Measurements from ENCODE around the gene ZMIZ1. TPM values are rescaled to one million over a fixed set of nuclear protein-coding genes. Genes with fewer than 3 reads are reported as not detected.
A peak's percentile ranks its signal among the peaks of the same experiment; 100 is the strongest.

Gene ZMIZ1
- total RNA-seq, 1 donor from 2014 or later: 85.2 TPM

GRCh38 chr10:79316671-79317431, 248.1 kb downstream of the ZMIZ1 start:
- Mint-ChIP-seq H3K4me1 (ENCODE audit: low read depth) (peaks cover 11% of the 10 kb centered on the region), H3K36me3 (ENCODE audit: insufficient read depth) (peaks cover 9% of the 10 kb centered on the region), H3K9me3 (ENCODE audit: low read depth) (no peaks in the 10 kb centered on the region), H3K4me3 (ENCODE audit: low read depth) (no peak overlapping the region), H3K27me3 (peaks cover 16% of the 10 kb centered on the region), H3K27ac (peak overlapping the region; percentile 72)
- DNase-seq (ENCODE audit: low spot score, unreplicated experiment): no peak
- TF ChIP-seq CTCF (IDR thresholded peaks at IDR 0.05; ENCODE audit: unreplicated experiment): no peak

GRCh38 chr10:79318369-79318768, 249.6 kb downstream of the ZMIZ1 start:
- H3K4me1 Mint-ChIP-seq (ENCODE audit: low read depth): peaks cover 11% of the 10 kb centered on the region
- no peak for TF ChIP-seq CTCF (IDR thresholded peaks at IDR 0.05; ENCODE audit: unreplicated experiment)
- no peak overlapping the region for H3K4me3 Mint-ChIP-seq (ENCODE audit: low read depth)
- H3K9me3 Mint-ChIP-seq (ENCODE audit: low read depth): no peaks in the 10 kb centered on the region
- peaks cover 18% of the 10 kb centered on the region for H3K27me3 Mint-ChIP-seq
- peaks cover 7% of the 10 kb centered on the region for H3K36me3 Mint-ChIP-seq (ENCODE audit: insufficient read depth)
- no peak for DNase-seq (ENCODE audit: low spot score, unreplicated experiment)
- peak overlapping the region; percentile 40 for H3K27ac Mint-ChIP-seq

- H3K4me3 Mint-ChIP-seq (ENCODE audit: low read depth): no peak overlapping the region
- no peak overlapping the region for H3K27ac Mint-ChIP-seq
- peaks cover 11% of the 10 kb centered on the region for H3K4me1 Mint-ChIP-seq (ENCODE audit: low read depth)
- TF ChIP-seq CTCF (IDR thresholded peaks at IDR 0.05; ENCODE audit: unreplicated experiment): no peak
- H3K36me3 Mint-ChIP-seq (ENCODE audit: insufficient read depth): peaks cover 6% of the 10 kb centered on the region
- H3K9me3 Mint-ChIP-seq (ENCODE audit: low read depth): no peaks in the 10 kb centered on the region
- no peak for DNase-seq (ENCODE audit: low spot score, unreplicated experiment)
- peaks cover 19% of the 10 kb centered on the region for H3K27me3 Mint-ChIP-seq
These were observed 250.5 kb downstream of the ZMIZ1 start for GRCh38 chr10:79319115-79319771.

- Mint-ChIP-seq H3K4me1 (ENCODE audit: low read depth) (peaks cover 11% of the 10 kb centered on the region), H3K9me3 (ENCODE audit: low read depth) (no peaks in the 10 kb centered on the region), H3K4me3 (ENCODE audit: low read depth) (no peak overlapping the region), H3K27ac (no peak overlapping the region), H3K36me3 (ENCODE audit: insufficient read depth) (peaks cover 5% of the 10 kb centered on the region), H3K27me3 (peaks cover 19% of the 10 kb centered on the region)
- DNase-seq (ENCODE audit: low spot score, unreplicated experiment): no peak
- no peak for TF ChIP-seq CTCF (IDR thresholded peaks at IDR 0.05; ENCODE audit: unreplicated experiment)
These were observed 251.6 kb downstream of the ZMIZ1 start for GRCh38 chr10:79320316-79320715.

- DNase-seq (ENCODE audit: low spot score, unreplicated experiment): no peak
- peaks cover under 1% of the 10 kb centered on the region for H3K36me3 Mint-ChIP-seq (ENCODE audit: insufficient read depth)
- peaks cover 11% of the 10 kb centered on the region for H3K4me1 Mint-ChIP-seq (ENCODE audit: low read depth)
- H3K27ac Mint-ChIP-seq: no peak overlapping the region
- no peak for TF ChIP-seq CTCF (IDR thresholded peaks at IDR 0.05; ENCODE audit: unreplicated experiment)
- no peak overlapping the region for H3K4me3 Mint-ChIP-seq (ENCODE audit: low read depth)
- no peaks in the 10 kb centered on the region for H3K9me3 Mint-ChIP-seq (ENCODE audit: low read depth)
- peaks cover 19% of the 10 kb centered on the region for H3K27me3 Mint-ChIP-seq
These were observed 252.2 kb downstream of the ZMIZ1 start for GRCh38 chr10:79320820-79321493.
